Retinal pigment epithelial cell (primary cell): ENCODE data around the gene ATP8A1.

Experiments
- DNase-seq: peaks from one replicate; pipeline ENCODE4 v3.0.0-alpha.2; 2010; ENCODE audit warnings: low read depth
- H3K4me3 ChIP-seq: 2 replicates; pipeline ENCODE4 v1.5.1; 2011; ENCODE audit warnings: mild to moderate bottlenecking, low read length, control low read depth, moderate library complexity
- CTCF ChIP-seq: conservative IDR thresholded peaks from 2 replicates; pipeline ENCODE4 v1.5.1; 2011; ENCODE audit warnings: low read depth, low read length, control low read depth, inconsistent platforms

ATP8A1 gene

GRCh38 chr4:42636645-42636949 is 20.3 kb downstream of the ATP8A1 start:
- no peak overlapping the region for H3K4me3 ChIP-seq
- TF ChIP-seq CTCF = no peak

GRCh38 chr4:42633605-42634388 is 23.1 kb downstream of the ATP8A1 start:
- no peak for TF ChIP-seq CTCF
- no peak for DNase-seq
- H3K4me3 ChIP-seq = no peak overlapping the region

More at GRCh38 chr4:42636645-42636949, 20.3 kb downstream of the ATP8A1 start:
- DNase-seq = no peak

- no peak overlapping the region for H3K4me3 ChIP-seq
- no peak for DNase-seq
- TF ChIP-seq CTCF = no peak
Observed at GRCh38 chr4:42632653-42633382, 24.1 kb downstream of the ATP8A1 start.

- TF ChIP-seq CTCF = no peak
- DNase-seq = no peak
- no peak overlapping the region for H3K4me3 ChIP-seq
Observed at GRCh38 chr4:42630908-42631307, 26.0 kb downstream of the ATP8A1 start.

- no peak overlapping the region for H3K4me3 ChIP-seq
Observed at GRCh38 chr4:42628740-42629139, 28.2 kb downstream of the ATP8A1 start.

GRCh38 chr4:42627885-42628646 is 28.8 kb downstream of the ATP8A1 start:
- H3K4me3 ChIP-seq = no peak overlapping the region
- no peak for TF ChIP-seq CTCF
- DNase-seq = no peak

More at GRCh38 chr4:42628740-42629139, 28.2 kb downstream of the ATP8A1 start:
- DNase-seq = no peak
- TF ChIP-seq CTCF = no peak
